Measurements from ENCODE around the gene TRIP4. TPM values are rescaled to one million over a fixed set of nuclear protein-coding genes. Genes with fewer than 3 reads are reported as not detected.

Gene TRIP4
- total RNA-seq, 1 experiment from 2014 or later: 26.2 TPM

DNA sequence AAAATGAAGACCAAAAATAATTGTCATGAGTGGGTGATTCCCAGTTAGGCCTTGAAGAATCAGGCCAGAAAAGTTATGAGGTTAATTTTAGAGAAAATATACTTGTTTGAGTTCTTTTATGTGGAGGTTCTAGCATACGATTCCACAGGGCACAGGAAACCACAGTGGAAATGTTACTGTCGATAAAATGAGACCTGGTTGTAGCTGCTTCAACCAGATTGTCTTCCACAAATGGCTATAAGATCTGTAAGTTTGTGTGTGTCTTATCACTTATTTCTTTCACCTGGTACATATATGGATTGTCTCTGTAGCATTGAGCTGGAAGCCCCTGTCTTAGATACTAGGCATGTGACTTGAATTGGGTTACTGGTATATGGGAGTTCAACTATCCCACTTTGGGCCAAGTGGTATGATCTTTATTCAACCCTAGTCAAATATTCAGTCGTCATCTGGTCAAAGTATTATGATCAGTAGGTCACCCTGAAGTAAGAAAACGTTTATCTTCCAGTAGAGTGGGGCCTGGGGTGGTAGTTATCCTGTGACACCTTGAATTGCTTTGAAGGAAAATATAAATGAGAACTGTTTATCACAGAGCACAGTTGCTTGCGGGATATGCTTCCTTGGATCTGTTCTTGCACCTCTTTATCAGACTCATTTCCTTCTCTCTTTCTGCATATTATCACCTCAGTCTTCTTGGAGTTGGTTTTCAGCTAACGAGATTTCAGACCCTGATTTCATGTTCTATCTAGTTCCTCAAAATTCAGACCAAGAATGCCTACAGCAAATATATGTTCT is 51.2 kb downstream of the TRIP4 start:
- intact Hi-C loops (cut with micrococcal nuclease; ENCODE audit: unreplicated experiment): no loop called here
- no peak overlapping the region for H3K4me3 ChIP-seq (ENCODE audit: low read depth, low read length)
- DNase-seq: no peak
- Mint-ChIP-seq H3K36me3 (ENCODE audit: insufficient read depth, unreplicated experiment) (peaks cover 17% of the 10 kb centered on the region), H3K4me1 (ENCODE audit: low read depth, unreplicated experiment) (peaks cover 7% of the 10 kb centered on the region), H3K9me3 (ENCODE audit: unreplicated experiment) (no peaks in the 10 kb centered on the region), H3K27me3 (ENCODE audit: insufficient read depth, unreplicated experiment) (no peaks in the 10 kb centered on the region), H3K4me3 (ENCODE audit: unreplicated experiment) (no peak overlapping the region), H3K27ac (ENCODE audit: unreplicated experiment) (no peak overlapping the region)
- BruUV-seq (replicated peaks): no TSS peak
- H3K9me3 ChIP-seq: no peaks in the 10 kb centered on the region
- no peaks in the 10 kb centered on the region for H3K36me3 ChIP-seq (ENCODE audit: control insufficient read depth, insufficient read depth, low read length)
- CTCF ChIA-PET: no interaction called here
- TF ChIP-seq, protein P1, sequence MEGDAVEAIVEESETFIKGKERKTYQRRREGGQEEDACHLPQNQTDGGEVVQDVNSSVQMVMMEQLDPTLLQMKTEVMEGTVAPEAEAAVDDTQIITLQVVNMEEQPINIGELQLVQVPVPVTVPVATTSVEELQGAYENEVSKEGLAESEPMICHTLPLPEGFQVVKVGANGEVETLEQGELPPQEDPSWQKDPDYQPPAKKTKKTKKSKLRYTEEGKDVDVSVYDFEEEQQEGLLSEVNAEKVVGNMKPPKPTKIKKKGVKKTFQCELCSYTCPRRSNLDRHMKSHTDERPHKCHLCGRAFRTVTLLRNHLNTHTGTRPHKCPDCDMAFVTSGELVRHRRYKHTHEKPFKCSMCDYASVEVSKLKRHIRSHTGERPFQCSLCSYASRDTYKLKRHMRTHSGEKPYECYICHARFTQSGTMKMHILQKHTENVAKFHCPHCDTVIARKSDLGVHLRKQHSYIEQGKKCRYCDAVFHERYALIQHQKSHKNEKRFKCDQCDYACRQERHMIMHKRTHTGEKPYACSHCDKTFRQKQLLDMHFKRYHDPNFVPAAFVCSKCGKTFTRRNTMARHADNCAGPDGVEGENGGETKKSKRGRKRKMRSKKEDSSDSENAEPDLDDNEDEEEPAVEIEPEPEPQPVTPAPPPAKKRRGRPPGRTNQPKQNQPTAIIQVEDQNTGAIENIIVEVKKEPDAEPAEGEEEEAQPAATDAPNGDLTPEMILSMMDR (IDR thresholded peaks at IDR 0.05; ENCODE audit: insufficient read depth in 1 of 2, low read depth in 1 of 2, low read length in 1 of 2, severe bottlenecking in 1 of 2, unreplicated experiment in 1 of 2): no peak
- no peaks in the 10 kb centered on the region for H3K27me3 ChIP-seq (replicated peaks; ENCODE audit: control insufficient read depth, insufficient read depth, low read length)
- peaks cover 10% of the 10 kb centered on the region; the same call in 1 of the 2 replicates for H3K4me1 ChIP-seq
- POLR2A ChIA-PET: no interaction called here

DNA sequence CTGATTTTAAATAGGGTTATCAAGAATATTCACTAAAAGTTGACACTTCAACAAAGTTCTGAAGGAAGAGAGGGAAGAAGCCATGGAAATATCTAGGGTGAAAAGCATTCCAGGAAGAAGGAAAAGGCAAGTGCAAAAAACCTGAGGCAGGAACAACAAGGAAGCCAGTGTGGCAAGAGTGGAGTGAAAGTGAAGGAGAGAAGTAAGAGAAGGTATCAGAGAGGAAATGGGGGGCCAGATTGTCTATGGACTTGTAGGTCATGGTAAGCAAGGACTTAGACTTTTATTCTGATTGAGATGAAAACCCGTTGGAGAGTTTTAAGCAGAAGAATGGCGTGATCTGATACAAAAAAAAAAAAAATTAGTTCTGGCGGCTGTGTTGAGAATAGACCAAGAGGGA is 54.2 kb downstream of the TRIP4 start:
- H3K27me3 ChIP-seq (replicated peaks; ENCODE audit: control insufficient read depth, insufficient read depth, low read length): no peaks in the 10 kb centered on the region
- ChIA-PET CTCF (no interaction called here), POLR2A (no interaction called here)
- no peak overlapping the region for H3K27ac Mint-ChIP-seq (ENCODE audit: unreplicated experiment)
- peaks cover 25% of the 10 kb centered on the region for H3K36me3 Mint-ChIP-seq (ENCODE audit: insufficient read depth, unreplicated experiment)
- no peaks in the 10 kb centered on the region for H3K36me3 ChIP-seq (ENCODE audit: control insufficient read depth, insufficient read depth, low read length)
- BruUV-seq (replicated peaks): no TSS peak
- peaks cover 7% of the 10 kb centered on the region for H3K4me1 Mint-ChIP-seq (ENCODE audit: low read depth, unreplicated experiment)
- H3K9me3 ChIP-seq: no peaks in the 10 kb centered on the region
- intact Hi-C loops (cut with micrococcal nuclease; ENCODE audit: unreplicated experiment): no loop called here
- no peaks in the 10 kb centered on the region for H3K27me3 Mint-ChIP-seq (ENCODE audit: insufficient read depth, unreplicated experiment)
- peaks cover 17% of the 10 kb centered on the region; the same call in 1 of the 2 replicates for H3K4me1 ChIP-seq
- DNase-seq: no peak
- H3K9me3 Mint-ChIP-seq (ENCODE audit: unreplicated experiment): no peaks in the 10 kb centered on the region
- H3K4me3 ChIP-seq (ENCODE audit: low read depth, low read length): no peak overlapping the region
- TF ChIP-seq, protein P1 (IDR thresholded peaks at IDR 0.05; ENCODE audit: insufficient read depth in 1 of 2, low read depth in 1 of 2, low read length in 1 of 2, severe bottlenecking in 1 of 2, unreplicated experiment in 1 of 2): no peak
- no peak overlapping the region for H3K4me3 Mint-ChIP-seq (ENCODE audit: unreplicated experiment)

DNA sequence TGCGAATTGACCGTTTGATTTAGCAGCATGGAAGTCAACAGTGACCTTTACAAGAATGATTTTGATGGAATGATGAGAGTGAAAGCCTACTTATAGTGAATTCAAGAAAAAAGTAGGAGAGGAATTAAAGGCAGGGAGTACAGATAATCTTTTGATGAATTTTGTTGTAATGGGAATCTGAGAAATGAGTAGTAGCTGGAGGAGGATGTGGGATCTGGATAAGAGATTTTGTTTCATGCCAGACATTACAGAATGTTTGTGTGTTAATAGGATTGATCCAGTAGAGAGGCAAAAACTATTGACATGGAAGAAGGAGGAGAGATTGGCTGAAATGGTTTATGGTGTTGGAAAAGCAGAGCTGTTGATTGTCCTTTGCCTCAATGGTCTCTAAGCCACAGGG is 55.4 kb downstream of the TRIP4 start:
- H3K4me1 Mint-ChIP-seq (ENCODE audit: low read depth, unreplicated experiment): peaks cover 7% of the 10 kb centered on the region
- Histone ChIP-seq H3K9me3 (no peaks in the 10 kb centered on the region), H3K27me3 (replicated peaks; ENCODE audit: control insufficient read depth, insufficient read depth, low read length) (no peaks in the 10 kb centered on the region), H3K4me1 (peaks cover 17% of the 10 kb centered on the region; the same call in 1 of the 2 replicates), H3K4me3 (ENCODE audit: low read depth, low read length) (no peak overlapping the region), H3K36me3 (ENCODE audit: control insufficient read depth, insufficient read depth, low read length) (no peaks in the 10 kb centered on the region)
- intact Hi-C loops (cut with micrococcal nuclease; ENCODE audit: unreplicated experiment): no loop called here
- ChIA-PET CTCF (no interaction called here), POLR2A (interaction anchor here (0.6 kb wide), 1 partner anchor 21 kb away, joined by 3 read pairs; no protein-coding TSS in a partner anchor)
- peaks cover 27% of the 10 kb centered on the region for H3K36me3 Mint-ChIP-seq (ENCODE audit: insufficient read depth, unreplicated experiment)
- TF ChIP-seq, protein P1 (IDR thresholded peaks at IDR 0.05; ENCODE audit: insufficient read depth in 1 of 2, low read depth in 1 of 2, low read length in 1 of 2, severe bottlenecking in 1 of 2, unreplicated experiment in 1 of 2): no peak
- no TSS peak for BruUV-seq (replicated peaks)
- no peak for DNase-seq
- H3K4me3 Mint-ChIP-seq (ENCODE audit: unreplicated experiment): no peak overlapping the region
- H3K27ac Mint-ChIP-seq (ENCODE audit: unreplicated experiment): no peak overlapping the region
- H3K27me3 Mint-ChIP-seq (ENCODE audit: insufficient read depth, unreplicated experiment): no peaks in the 10 kb centered on the region
- H3K9me3 Mint-ChIP-seq (ENCODE audit: unreplicated experiment): no peaks in the 10 kb centered on the region
